Right kidney (tissue), 9 donors: ENCODE results near the gene TGFBR1.

Source experiments
- DNase-seq: peaks from one replicate; pipeline ENCODE4 v3.0.0-alpha.2; 2016
- long read RNA-seq, 8 donors: transcript quantifications; one replicate each; lab custom pipeline, GENCODE V29; 2026

TGFBR1 gene
- long read RNA-seq, donor 1, full-length matches to known transcripts, result 4 of 4 reads
- long read RNA-seq, donor 1, partial matches to known transcripts, result 0 of 4 reads
- long read RNA-seq, donor 1, other reads (novel, unspliced or antisense), result 0 of 4 reads
- long read RNA-seq, donor 2, full-length matches to known transcripts, result 9 of 9 reads
- long read RNA-seq, donor 2, partial matches to known transcripts, result 0 of 9 reads
- long read RNA-seq, donor 2, other reads (novel, unspliced or antisense), result 0 of 9 reads
- long read RNA-seq, donor 3, full-length matches to known transcripts, result 4 of 4 reads
- long read RNA-seq, donor 3, partial matches to known transcripts, result 0 of 4 reads
- long read RNA-seq, donor 3, other reads (novel, unspliced or antisense), result 0 of 4 reads
- long read RNA-seq, donor 4, full-length matches to known transcripts, result 1 of 1 reads
- long read RNA-seq, donor 4, partial matches to known transcripts, result 0 of 1 reads
- long read RNA-seq, donor 4, other reads (novel, unspliced or antisense), result 0 of 1 reads
- long read RNA-seq, donor 5, full-length matches to known transcripts, result 3 of 3 reads
- long read RNA-seq, donor 5, partial matches to known transcripts, result 0 of 3 reads
- long read RNA-seq, donor 5, other reads (novel, unspliced or antisense), result 0 of 3 reads
- long read RNA-seq, donor 6, full-length matches to known transcripts, result 6 of 6 reads
- long read RNA-seq, donor 6, partial matches to known transcripts, result 0 of 6 reads
- long read RNA-seq, donor 6, other reads (novel, unspliced or antisense), result 0 of 6 reads
- long read RNA-seq, donor 7, full-length matches to known transcripts, result 17 of 17 reads
- long read RNA-seq, donor 7, partial matches to known transcripts, result 0 of 17 reads
- long read RNA-seq, donor 7, other reads (novel, unspliced or antisense), result 0 of 17 reads
- long read RNA-seq, donor 8, full-length matches to known transcripts, result 4 of 4 reads
- long read RNA-seq, donor 8, partial matches to known transcripts, result 0 of 4 reads
- long read RNA-seq, donor 8, other reads (novel, unspliced or antisense), result 0 of 4 reads

- DNase-seq, result peak; percentile 94
Observed at GRCh38 chr9:99104459-99105151, at the start of gene TGFBR1. TGFBR1 (plus strand) TSS chr9:99105113; CDS start chr9:99105206, 93 bp downstream.

GRCh38 chr9:99055384-99055783 lies 49.5 kb upstream of the TGFBR1 start:
- no peak for DNase-seq

GRCh38 chr9:99056186-99056585 lies 48.7 kb upstream of the TGFBR1 start:
- no peak for DNase-seq

- DNase-seq, result no peak
Observed at GRCh38 chr9:99056886-99057664, 47.8 kb upstream of the TGFBR1 start.

GRCh38 chr9:99057665-99058625 lies 47.0 kb upstream of the TGFBR1 start:
- no peak for DNase-seq

- no peak for DNase-seq
Observed at GRCh38 chr9:99058964-99059921, 45.7 kb upstream of the TGFBR1 start.

- DNase-seq, result no peak
Observed at GRCh38 chr9:99060621-99061020, 44.3 kb upstream of the TGFBR1 start.

GRCh38 chr9:99062549-99062948 lies 42.4 kb upstream of the TGFBR1 start:
- DNase-seq, result no peak

- DNase-seq, result no peak
Observed at GRCh38 chr9:99063522-99063921, 41.4 kb upstream of the TGFBR1 start.

- DNase-seq, result no peak
Observed at GRCh38 chr9:99066571-99066970, 38.3 kb upstream of the TGFBR1 start.

- DNase-seq, result no peak
Observed at GRCh38 chr9:99069075-99069474, 35.8 kb upstream of the TGFBR1 start.

GRCh38 chr9:99069546-99069945 lies 35.4 kb upstream of the TGFBR1 start:
- no peak for DNase-seq

GRCh38 chr9:99070681-99071080 lies 34.2 kb upstream of the TGFBR1 start:
- DNase-seq, result no peak

GRCh38 chr9:99071313-99072039 lies 33.4 kb upstream of the TGFBR1 start:
- DNase-seq, result no peak

- DNase-seq, result no peak
Observed at GRCh38 chr9:99072040-99072394, 32.9 kb upstream of the TGFBR1 start.

GRCh38 chr9:99073347-99073746 lies 31.6 kb upstream of the TGFBR1 start:
- no peak for DNase-seq

GRCh38 chr9:99073985-99074901 lies 30.7 kb upstream of the TGFBR1 start:
- no peak for DNase-seq

GRCh38 chr9:99074902-99075245 lies 30.0 kb upstream of the TGFBR1 start:
- DNase-seq, result no peak
